ENCODE results near the gene MYOG.

Gene MYOG

DNA sequence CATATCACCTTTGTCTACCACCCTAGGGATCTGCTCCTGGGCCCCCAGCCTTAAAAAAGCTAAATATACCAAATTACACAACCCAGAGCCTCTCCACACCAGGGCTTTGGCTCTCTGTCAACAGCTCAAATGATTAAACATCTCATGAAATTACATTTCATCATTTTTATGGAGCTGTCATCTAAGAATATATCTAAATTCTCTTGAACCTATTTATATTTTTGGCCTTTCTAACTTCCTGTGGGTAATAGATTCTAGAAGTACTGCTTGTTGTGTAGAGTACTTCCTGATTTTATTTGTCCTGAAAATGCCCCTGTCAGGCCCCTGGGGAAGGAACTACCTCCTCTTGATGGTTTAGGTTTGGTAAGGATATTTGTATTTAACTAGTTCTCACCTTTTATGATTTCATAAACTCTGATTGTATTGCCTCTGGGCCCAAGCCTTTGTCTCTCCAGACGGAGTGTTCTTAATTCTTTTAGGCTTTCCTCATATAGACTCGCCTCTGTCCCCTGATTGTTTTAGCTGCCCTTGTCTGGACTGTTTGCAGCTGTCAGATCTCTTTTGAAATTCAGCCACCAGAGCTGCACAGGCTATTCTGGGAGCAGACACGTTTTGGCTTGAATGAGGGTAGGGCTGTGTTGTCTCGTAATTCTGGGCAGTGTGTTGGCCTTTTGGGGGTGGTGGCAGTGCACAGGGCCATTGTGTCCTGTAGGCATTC is 16.6 kb downstream of the MYOG start:
- DNase-seq = no peak

DNA sequence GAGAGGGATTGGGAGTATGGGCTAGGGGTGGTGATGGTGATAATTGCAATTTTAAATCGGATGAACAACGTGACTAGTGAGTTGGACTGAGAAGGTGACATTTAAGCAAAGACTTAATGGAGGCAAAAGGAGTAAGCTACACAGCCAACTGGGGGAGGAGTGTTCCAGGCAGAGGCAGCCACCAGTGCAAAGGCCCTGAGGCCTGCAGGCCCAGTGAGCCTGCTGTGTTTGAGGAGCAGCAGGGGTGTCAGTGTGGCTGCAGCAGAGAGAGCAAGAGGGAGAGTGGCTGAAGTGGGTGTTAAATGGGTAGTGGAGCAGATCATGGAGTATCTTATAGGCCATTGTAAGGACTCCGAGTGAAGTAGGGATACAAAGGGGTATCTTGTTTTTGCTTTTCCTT is 18.8 kb downstream of the MYOG start:
- DNase-seq = no peak

DNA sequence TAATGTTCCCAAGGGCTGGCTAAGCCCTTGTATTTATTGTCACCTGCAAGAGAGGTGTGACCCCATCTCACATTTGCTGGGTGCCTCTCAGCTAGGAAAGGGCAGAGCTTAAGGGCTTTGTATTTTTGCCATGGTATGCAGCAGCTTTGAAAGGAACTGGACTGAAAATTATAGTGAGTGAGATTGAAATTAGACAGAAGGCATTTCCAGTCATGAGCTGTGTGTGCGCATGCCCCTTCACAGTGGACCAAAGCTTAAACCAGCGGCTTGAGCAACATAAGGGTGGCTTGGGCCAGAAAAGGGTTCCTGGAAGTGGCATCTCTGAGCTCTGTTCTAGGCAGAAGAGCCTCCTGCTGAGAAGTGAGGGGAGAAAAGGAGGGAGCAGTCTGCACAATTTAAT is 19.8 kb downstream of the MYOG start:
- no peak for DNase-seq

DNA sequence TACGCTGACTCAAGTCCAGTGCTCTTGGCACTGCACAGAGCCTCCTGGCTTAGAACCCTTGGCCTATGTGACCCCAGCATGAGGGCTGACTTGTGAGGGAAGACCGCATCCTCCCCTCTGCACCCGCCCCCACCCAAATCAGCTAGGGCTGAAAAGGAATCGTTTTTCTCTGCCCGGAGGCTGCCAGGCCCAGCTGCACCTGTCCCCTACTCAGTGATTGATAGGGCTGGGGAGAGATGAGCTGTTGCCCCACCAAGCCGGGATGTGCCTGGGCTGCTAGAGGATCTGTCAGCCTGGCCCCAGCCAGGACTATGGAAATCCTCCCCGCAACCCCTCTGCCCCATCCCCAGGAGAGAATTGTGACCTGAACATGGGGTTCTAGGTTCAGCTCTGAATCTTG is 20.6 kb downstream of the MYOG start:
- no peak for DNase-seq

DNA sequence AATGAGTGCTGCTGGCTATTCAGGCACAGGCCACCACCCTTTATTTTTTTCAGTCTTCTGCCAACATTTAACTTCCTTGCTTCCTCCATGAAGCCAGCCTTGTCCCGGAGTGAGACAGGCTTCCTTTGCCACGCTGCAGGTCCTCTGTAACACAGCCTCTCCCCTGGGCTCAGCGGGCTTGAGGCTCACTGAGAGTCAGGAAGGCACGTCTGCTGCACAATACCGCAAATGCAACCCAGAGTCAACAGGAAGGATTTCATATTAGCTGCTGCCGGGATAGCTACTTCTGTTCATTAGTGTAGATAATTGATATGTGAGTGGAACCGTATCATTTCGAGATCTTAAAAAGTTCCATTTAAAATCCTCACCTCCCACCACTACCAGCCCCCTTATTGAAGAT is 22.5 kb downstream of the MYOG start:
- no peak for DNase-seq

DNA sequence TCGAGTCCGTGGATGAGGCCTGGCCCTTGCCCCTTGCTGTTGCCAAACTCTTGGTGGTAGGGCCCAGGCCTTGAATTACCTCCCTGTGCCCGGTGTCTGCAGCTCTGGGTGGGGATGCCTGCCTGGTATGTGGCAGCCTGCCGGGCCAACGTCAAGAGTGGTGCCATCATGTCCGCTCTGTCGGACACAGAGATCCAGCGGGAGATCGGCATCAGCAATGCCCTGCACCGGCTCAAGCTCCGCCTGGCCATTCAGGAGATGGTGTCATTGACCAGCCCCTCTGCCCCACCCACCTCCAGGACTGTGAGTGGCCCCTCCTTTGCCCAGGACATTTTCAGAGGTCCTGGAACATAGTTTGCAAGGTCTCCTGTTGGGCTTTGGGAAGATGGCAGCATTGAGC is 25.7 kb downstream of the MYOG start:
- no peak for DNase-seq

DNA sequence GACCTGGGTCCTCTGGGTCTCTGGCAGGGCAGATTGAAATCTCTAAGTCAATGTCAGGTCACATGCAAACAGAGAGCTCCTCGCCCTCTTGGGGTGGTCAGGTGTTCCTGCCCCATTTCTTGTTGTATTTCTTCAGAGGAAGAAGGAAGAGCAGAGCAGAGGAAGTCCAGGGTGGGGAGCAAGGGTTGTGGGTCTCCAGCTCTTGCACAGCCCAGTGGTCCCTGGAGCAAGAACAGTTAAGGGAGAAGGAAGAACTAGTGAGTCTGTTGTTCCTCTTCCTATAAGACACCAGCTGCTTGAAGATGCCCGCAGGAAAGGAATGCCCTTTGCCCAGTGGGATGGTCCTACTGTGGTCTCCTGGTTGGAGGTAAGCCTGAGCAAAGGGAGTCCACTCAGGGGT is 26.3 kb downstream of the MYOG start:
- DNase-seq = no peak

DNA sequence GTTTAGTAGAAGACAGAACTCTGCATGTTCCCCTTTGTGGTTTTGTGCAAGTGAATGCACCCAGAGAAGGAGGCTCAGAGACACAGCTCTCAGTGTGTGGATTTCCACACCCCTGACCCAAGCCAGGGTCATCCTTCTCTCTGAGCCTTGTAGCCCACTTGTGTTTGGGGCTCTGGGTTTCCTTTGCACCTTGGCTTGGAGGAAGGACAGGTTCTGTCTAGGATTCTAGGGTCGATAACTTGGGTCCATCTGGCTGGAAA is 27.2 kb downstream of the MYOG start:
- DNase-seq = no peak

DNA sequence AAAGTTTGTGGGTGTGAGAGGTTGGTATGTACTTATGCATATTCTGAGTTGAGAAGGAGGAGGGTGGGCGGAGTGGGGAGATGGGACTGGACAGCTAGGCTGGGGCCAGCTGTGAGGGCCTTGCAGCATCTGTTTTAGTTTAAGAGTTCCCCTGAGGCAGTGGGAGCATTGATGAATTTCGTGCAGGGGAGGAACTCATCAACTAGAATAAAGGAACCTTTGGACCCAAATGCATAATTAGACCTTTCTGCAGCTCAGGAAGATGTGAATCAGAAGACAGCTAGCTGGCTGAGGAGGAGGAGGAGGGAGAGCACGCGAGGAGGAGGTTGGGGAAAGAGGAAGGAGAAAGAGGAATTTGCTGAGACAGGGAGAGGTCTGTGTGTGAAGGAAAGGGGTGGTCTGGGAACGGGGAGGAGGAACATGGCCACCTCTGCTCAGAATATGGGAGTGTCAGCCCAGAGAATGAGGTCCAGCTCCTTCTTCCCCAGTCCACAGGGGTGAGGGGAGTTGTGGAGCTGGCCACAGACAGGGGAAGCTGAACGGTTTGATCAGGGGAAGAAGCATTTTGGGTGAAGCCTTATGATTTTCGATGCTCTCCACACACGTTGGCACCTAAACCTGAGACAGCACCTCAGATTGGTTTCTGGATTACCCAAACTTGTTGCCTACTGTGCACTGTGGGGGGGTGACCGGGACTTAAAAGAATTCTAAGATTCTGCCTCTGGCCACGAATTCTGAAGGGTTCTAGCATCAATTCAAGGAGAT is 27.7 kb downstream of the MYOG start:
- DNase-seq = no peak

DNA sequence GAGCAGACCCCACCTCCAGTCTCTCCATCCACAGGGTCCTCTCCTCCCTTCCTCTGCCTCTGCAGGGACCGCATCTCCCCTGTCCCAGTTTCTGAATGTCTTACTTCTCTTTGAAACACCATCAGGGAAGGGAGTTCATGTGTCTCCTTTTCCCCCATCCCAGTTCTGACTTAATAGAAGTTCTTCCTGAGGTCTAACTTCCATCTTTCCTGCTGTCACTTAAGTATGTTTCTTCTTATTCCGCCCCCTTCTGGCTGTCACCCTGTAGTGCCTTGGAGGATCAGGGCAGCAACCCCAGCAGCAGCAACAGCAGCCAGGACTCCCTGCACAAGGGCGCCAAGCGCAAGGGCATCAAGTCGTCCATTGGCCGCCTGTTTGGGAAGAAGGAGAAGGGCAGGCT is 29.3 kb downstream of the MYOG start:
- no peak for DNase-seq

DNA sequence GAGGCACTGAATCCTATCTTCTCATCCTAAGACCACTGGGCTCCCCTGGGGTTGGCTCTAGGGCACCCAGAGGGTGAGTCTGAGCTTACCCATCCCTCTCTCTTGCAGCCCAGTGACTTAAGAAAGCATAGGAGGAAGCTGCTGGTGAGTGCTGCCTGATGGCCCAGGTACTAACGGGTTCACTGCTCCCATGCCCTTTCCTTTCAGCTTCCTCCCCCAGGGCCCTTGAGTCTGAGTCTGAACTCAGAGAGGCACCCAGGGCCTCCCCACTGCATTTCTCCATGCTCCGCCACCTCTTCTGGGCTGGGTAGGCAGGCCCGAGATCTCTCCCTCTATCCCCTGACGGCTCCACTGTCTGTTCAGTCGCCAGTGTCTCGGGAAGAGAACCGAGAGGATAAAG is 29.8 kb downstream of the MYOG start:
- no peak for DNase-seq

DNA sequence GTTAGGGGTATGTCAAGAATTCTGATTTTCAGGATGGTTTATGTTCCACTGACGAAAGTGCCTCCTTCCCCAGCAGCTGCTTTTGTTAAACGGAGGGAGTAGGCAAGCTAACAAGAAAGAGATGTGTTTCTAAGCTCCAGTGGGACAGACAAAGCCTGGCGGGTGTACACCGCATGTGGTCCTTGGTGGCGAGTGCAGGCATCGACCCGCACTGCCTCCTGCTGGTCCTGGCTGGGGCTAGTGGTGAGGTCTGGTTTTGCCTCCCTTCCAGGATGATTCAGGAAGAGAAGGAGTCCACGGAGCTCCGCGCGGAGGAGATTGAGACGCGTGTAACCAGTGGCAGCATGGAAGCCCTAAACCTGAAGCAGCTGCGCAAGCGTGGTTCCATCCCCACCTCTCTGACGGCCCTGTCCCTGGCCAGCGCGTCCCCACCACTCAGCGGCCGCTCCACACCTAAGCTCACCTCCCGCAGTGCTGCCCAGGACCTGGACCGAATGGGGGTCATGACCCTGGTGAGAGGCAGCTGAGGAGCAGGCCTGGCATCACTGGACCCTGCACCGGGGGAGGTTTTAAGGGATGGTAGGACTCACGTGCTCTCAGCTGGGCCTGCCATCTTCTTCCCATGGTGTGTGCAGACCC is 30.5 kb downstream of the MYOG start:
- DNase-seq = no peak

DNA sequence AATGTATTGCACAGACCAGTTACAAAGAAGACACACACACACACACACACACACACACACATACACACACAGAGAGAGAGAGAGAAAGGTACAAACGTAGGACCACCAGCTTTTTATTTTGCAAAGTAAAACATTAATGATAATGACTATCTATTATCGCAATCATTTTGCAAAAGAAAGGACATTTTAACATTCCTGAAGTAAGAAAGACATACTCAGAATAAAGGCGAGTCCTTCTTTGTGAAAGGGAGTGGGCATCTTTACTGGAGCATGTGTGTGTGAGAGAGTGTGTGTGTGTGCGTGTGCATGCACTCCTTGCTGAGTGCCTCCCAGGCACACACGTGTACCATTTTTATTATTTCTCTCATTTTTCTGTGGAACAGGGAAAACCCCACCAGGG is 31.2 kb downstream of the MYOG start:
- no peak for DNase-seq

DNA sequence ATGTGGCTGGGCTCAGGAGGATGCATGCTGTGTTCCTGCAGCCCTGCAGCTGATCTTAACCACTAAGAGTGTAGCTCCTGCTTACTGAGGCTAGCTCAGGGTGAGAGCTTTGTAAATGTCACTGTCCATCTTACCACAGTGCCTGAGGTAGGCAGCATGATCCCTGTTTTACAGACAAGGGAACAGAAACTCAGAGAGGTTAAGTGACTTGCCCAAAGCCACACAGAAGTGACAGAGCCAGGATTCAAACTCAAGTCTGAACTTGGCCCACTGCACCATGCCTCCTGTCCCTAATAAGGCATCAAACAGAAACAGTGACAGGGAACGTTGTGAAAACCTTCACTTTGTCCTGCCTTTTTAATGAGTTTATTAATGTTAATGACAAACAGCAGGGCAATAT is 31.6 kb downstream of the MYOG start:
- no peak for DNase-seq

DNA sequence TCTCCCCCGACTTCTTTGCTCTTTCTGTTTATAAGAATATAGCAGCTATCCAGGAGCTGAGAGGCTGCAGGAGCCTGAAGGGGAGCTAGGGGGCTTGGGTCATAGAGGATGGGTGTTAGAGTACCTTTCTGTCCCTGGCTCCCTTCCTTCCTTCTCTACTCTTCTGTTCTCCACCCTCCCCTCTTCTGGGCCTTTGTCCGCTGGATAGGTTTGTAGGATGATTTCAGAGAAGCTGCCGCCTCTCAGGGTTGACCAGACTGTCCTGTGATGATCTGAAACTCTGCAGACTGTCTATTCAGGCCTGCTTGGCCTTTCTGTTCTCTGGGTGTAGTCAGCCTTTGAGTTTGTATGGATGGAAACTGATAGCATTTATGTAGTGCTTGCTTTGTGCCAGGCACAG is 33.2 kb downstream of the MYOG start:
- DNase-seq = no peak

DNA sequence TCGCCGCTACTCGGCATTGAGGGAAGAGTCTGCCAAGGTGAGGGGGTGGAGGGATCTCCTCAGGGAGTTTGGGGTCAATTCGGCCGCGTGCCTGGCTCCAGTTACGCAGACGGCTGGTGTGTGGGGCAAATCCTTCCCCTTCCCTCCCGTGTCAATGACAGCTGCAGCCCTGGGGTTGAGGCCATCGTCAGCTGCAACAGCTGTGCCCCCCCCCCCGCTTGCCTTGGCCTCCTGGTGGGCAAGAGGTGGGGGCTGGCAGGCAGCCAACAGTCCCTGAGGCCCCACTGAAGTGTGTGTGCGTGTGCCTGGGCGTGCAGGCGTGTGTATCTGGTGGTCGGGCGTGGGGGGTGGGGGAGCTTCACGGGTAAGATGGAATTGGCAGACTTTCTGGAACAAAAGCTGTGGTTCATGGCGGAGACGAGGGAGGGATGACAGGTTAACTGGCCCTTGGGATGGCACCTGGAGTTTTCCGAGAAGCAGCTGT is 33.9 kb downstream of the MYOG start:
- no peak for DNase-seq

DNA sequence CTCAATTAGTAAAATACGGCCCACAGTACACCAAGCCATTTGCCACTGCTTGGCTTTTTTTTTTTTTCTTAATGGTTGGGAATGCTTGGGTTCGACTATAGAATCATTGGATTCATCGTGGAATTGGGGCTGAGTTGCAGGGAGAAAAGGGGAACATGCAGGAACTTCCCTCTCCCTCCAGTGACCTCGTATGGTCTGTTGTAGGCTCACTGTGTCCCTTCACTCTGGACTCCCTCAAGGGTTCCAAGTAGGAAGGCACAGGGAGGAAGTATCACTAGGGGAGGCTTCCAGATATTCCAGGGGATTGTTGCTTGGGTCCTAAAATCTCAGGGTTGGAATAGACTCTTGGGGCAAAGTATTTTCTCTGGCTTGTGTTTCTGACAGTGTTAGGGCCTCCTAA is 35.0 kb downstream of the MYOG start:
- DNase-seq = no peak

DNA sequence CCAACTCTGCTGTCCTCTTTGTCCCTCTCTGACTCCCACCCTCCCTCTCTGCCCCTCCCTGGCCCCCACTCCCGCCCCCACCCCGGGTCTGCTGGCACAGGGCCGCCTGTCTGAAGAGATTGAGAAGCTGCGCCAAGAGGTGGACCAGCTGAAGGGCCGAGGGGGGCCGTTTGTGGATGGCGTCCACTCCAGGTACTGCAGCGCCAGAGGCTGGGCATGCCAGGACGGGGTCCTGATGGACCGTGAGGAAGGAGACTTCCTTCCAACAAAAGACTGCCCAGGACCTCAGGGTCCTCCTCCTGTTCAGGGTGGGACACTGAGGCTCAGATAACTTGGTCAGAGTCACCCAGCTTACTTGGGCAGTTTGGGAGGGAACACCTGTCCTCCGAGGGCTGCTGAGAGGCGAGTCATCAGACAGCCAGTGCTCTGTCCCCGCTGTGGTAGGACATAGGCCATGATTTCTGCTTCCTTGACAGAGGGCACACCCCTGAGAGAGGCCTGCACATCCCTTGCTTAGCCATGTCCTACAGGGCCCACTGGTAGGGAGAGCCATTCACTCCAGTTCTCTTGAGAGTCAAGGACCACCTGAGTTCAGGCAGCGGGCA is 36.1 kb downstream of the MYOG start:
- no peak for DNase-seq

DNA sequence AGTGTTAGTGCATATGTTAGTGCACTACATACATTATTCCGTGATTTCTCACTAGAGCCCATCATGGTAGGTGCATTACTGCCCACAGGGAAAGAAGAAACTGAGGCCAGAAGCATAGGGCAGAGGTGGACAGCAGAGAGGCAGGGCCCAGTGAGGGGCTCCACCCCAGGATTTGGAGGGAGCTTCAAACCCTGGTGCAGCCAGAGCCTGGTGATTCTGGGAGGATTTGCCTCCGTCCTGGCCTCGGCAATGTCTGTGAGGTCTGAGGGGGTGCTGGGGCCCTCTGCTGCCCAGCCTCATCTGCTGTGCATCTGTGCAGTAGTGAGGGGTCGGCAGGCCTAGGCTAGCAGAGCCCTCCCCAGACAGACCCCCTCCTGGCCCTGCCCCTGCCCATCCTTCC is 36.7 kb downstream of the MYOG start:
- no peak for DNase-seq

DNA sequence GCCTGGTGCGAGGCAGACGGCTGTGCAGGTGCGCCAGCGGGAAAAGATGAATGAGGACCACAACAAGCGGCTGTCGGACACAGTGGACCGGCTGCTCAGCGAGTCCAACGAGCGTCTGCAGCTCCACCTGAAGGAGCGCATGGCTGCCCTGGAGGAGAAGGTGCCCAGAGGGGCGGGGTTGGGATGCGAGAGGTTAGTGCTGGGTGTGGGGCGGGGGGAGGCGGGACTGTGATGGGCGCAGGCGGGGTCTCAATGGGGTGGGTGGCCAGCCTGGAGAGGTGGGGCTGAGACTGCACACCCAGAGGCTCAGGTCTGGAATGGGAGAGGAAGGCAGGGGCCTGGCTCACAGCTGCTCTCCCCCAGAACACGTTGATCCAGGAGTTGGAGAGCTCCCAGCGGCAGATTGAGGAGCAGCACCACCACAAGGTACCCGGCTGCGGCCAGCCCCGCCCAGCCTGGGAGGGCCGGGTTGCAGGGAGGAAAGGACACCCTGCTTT is 37.2 kb downstream of the MYOG start:
- no peak for DNase-seq

DNA sequence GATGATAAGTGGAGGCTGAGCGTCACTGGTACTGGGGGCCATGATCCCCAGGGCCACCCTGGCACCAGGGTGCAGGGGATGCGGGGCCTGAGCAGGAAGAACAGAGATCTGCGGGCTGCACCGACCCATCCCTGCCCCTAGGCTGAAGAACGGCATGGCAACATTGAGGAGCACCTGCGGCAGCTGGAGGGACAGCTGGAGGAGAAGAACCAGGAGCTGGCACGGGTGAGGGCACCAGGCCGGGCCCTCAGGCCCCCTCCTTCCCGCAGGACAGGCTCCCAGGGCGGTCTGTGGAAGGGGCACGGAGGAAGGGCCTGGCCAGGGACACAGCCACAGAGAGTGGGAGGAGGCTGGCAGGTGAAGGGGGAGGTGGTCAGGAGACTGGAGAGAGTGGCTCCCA is 37.7 kb downstream of the MYOG start:
- DNase-seq = no peak

DNA sequence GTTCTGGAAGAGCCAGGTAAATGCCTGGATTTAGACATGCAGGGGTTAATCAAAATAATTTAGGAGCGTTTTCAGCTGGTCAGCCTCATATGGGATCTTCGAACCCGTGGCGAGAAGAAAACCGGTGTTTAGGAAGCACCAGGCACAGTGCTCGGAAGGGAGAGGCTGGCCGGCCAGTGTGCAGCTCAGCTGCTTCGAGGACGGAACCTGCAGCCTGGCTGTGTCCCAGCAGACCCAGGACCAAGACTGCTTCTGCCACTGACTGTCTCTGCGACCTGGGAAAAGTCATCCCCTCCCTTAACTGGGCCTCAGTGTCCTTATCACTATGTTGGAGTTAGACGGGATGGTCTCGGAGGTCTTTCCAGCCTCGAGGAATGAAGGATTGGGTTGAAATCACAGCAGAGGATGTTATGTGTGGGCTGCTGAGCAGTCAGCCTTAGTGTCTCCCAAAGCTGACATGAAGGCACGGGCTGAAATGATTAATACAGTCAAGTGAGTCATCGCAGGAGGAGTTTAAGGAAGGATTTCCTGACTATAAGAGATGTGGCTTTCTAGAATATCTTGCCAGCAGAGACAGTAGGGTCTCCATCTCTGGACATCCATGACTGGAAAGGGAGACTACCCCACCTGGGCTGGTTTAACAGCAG is 38.7 kb downstream of the MYOG start:
- DNase-seq = no peak

DNA sequence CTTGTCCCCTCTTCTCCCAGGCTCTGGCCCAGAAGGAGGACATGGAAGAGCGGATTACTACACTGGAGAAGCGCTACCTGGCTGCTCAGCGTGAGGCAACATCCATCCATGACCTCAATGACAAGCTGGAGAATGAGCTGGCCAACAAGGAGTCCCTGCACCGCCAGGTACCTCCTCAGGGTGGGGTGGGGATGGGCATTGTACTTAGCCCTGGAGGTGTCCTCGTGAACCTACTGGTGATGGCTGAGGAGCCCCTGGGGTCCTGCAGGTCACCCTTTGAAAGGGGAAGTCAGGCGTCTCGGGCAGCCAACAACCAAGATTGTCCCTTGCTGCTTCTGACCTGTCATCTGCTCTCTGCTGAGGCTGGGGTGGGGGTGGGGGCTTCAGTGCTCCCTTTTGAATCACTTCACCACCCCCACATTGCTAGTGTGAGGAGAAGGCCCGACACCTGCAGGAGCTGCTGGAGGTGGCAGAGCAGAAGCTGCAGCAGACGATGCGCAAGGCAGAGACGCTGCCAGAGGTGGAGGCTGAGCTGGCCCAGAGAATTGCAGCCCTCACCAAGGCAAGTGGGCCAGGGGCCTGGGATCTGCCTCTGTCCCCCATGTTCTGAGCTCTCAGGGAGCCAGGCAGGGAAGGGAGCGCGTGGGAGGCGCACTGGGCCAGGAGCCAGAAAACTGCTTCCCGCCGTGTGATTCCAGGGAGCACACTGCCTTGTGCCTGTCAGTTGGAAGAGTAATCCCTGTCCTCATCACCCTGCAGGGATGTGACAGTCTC is 39.8 kb downstream of the MYOG start:
- DNase-seq = no peak

All from activated naive CD4-positive, alpha-beta T cell treated with Interleukin-2 at 50 U/mL for 16 hours (primary cell).